ENCODE measurements around the gene AOPEP. TPM values are rescaled to one million over a fixed set of nuclear protein-coding genes. Genes with fewer than 3 reads are reported as not detected.

Gene AOPEP
- total RNA-seq, 1 experiment from 2014 or later: 14.4 TPM

DNA sequence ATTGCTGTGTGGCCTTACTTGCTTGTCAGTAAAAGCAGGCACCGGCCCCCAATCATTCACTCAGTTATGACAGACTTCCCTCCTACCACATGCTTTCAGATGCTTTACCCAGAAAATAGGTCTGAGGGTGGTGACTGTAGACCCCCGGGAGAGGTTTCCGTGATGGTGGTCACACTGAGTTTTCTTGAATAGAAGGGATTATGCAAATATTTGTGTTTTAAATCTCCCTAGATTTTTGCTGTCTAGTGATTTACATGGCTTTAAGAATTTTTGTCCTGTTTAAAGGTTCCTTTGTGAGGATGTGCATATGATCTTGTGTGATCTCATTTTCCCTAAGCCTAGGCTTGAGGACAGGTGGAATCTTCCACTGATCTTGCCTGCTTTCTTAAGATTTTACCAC lies 309.3 kb downstream of the AOPEP start:
- CTCF ChIA-PET: no interaction called here
- no peak overlapping the region for H3K27ac Mint-ChIP-seq
- ATAC-seq (no peak), DNase-seq (ENCODE audit: low spot score) (no peak)
- no peaks in the 10 kb centered on the region for H3K4me1 Mint-ChIP-seq
- POLR2A ChIA-PET: no interaction called here
- H3K36me3 Mint-ChIP-seq: no peaks in the 10 kb centered on the region
- H3K4me3 Mint-ChIP-seq: no peak overlapping the region
- no peaks in the 10 kb centered on the region for H3K27me3 Mint-ChIP-seq (ENCODE audit: low read depth)
- H3K9me3 Mint-ChIP-seq: no peaks in the 10 kb centered on the region
- TF ChIP-seq RELA (CRISPR knock-in tag; IDR thresholded peaks at IDR 0.05; ENCODE audit: borderline replicate concordance): no peak
- TF ChIP-seq RORB (CRISPR knock-in tag; IDR thresholded peaks at IDR 0.05): no peak

DNA sequence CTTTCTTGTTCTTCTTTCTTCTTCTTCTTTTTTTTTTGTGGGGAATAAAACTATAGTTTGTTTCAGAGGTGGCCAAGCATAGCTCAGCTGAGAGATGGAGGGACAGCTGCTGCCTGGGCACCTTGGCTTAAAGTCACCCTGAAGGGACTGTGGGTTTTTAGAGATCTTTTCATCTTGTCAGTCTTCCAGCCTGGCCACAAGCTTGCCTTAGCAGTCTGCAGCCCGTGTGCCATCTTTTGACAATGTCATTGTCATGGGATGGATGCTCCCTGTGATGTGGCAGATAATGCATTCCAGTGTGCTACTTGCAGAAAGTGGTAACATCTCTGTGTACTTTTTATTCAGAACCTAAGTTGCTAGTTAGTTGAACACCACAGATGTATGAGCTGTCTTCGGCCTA lies 310.2 kb downstream of the AOPEP start:
- no peaks in the 10 kb centered on the region for H3K4me1 Mint-ChIP-seq
- no peaks in the 10 kb centered on the region for H3K9me3 Mint-ChIP-seq
- no peak for TF ChIP-seq ZNF219 (CRISPR knock-in tag; IDR thresholded peaks at IDR 0.05; ENCODE audit: borderline replicate concordance)
- H3K4me3 Mint-ChIP-seq: no peak overlapping the region
- ATAC-seq (no peak), DNase-seq (ENCODE audit: low spot score) (no peak)
- CTCF ChIA-PET: interaction anchor here (0.6 to 1.1 kb wide), 3 partner anchors 8 to 131 kb away, joined by 4 read pairs; no protein-coding TSS in a partner anchor
- H3K27ac Mint-ChIP-seq: no peak overlapping the region
- no peaks in the 10 kb centered on the region for H3K27me3 Mint-ChIP-seq (ENCODE audit: low read depth)
- POLR2A ChIA-PET: no interaction called here
- no peaks in the 10 kb centered on the region for H3K36me3 Mint-ChIP-seq

DNA sequence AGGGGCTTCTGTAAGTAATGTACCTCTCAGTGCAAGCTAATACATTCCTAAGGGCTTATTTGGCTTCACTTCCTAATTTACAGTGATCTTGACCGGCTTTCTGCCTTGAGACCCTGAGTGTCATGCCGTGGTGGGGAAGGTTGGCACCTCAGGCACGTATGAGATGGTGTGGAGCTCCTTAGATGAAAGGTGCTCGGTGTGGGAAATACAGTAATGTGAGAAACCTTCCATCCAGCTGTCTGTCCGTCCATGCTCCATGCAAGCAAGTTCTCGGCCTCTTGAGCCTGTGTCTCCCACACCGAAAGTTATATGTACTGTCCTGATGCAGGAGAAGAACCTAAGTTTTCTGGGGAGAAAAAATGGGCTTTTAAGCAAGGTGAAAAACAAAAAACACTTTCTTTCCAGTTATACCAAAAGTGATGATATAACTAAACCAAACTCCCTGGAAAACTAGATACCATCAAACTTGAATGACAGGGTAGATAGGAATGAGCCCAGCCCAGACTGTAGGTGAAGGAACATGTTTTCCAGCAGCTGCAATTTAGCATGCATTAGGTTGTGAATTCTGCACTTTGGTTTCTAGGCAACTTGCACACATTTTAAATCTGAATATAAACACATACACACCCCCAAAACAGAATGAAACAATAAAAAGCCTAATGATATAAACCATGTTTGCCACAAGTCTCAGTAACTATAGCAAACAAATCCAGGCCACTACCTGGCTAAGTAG lies 311.5 kb downstream of the AOPEP start:
- Mint-ChIP-seq H3K9me3 (no peaks in the 10 kb centered on the region), H3K4me3 (no peak overlapping the region), H3K4me1 (no peaks in the 10 kb centered on the region), H3K27ac (0 out of 2 replicates have a peak overlapping the region, but pooled peaks have one; percentile 9), H3K27me3 (ENCODE audit: low read depth) (no peaks in the 10 kb centered on the region), H3K36me3 (no peaks in the 10 kb centered on the region)
- TF ChIP-seq TEAD4 (CRISPR knock-in tag; IDR thresholded peaks at IDR 0.05): no peak
- no peak for TF ChIP-seq TP53 (CRISPR knock-in tag; IDR thresholded peaks at IDR 0.05)
- TF ChIP-seq SP1 (CRISPR knock-in tag; conservative IDR thresholded peaks at IDR 0.05): no peak
- TF ChIP-seq PRRX2 (CRISPR knock-in tag; IDR thresholded peaks at IDR 0.05): no peak
- no peak for TF ChIP-seq GRHL2 (CRISPR knock-in tag; IDR thresholded peaks at IDR 0.05; ENCODE audit: insufficient replicate concordance, severe bottlenecking)
- TF ChIP-seq RORB (CRISPR knock-in tag; IDR thresholded peaks at IDR 0.05): no peak
- TF ChIP-seq EMX1 (CRISPR knock-in tag; IDR thresholded peaks at IDR 0.05): no peak
- no peak for TF ChIP-seq NFATC4 (CRISPR knock-in tag; IDR thresholded peaks at IDR 0.05)
- DNase-seq (ENCODE audit: low spot score) (no peak), ATAC-seq (no peak)
- ChIA-PET CTCF (interaction anchor here (1.1 to 1.9 kb wide), 2 partner anchors 90 to 130 kb away, joined by 4 read pairs; no protein-coding TSS in a partner anchor), POLR2A (no interaction called here)

DNA sequence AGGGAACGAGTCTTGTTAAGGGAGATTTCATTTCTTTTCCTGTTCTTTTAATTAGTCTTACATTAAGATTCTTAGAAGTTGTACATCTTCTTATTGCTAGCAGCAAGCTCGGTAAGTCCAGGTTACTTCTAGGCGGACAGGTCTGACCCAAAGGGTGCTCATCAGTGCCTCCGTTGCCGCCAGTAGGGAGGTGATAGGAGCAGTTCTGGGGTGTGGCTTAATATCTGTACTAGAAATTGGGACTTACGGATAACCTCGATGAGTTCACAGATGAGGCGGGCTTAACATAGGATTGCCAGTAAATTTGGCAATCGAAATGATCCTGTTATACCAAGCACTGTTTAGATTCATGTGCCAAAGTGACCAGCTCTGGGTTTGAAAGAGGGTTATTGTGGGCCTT lies 312.2 kb downstream of the AOPEP start:
- Mint-ChIP-seq H3K27me3 (ENCODE audit: low read depth) (no peaks in the 10 kb centered on the region), H3K4me1 (peaks cover under 1% of the 10 kb centered on the region; the same call in 1 of the 2 replicates), H3K27ac (no peak overlapping the region), H3K4me3 (no peak overlapping the region), H3K9me3 (no peaks in the 10 kb centered on the region), H3K36me3 (no peaks in the 10 kb centered on the region)
- TF ChIP-seq ZBTB21 (CRISPR knock-in tag; IDR thresholded peaks at IDR 0.05; ENCODE audit: borderline replicate concordance) (no peak), PRRX2 (CRISPR knock-in tag; IDR thresholded peaks at IDR 0.05) (no peak), ZNF121 (CRISPR knock-in tag; IDR thresholded peaks at IDR 0.05) (no peak), ZNF416 (CRISPR knock-in tag; IDR thresholded peaks at IDR 0.05) (no peak), KAT7 (CRISPR knock-in tag; IDR thresholded peaks at IDR 0.05; ENCODE audit: borderline replicate concordance) (no peak), ZNF317 (CRISPR knock-in tag; IDR thresholded peaks at IDR 0.05; ENCODE audit: borderline replicate concordance, low read depth) (no peak), ETV6 (CRISPR knock-in tag; IDR thresholded peaks at IDR 0.05) (no peak), SP1 (CRISPR knock-in tag; conservative IDR thresholded peaks at IDR 0.05) (no peak), ZNF396 (CRISPR knock-in tag; IDR thresholded peaks at IDR 0.05; ENCODE audit: borderline replicate concordance) (no peak)
- TF ChIP-seq, protein P1, sequence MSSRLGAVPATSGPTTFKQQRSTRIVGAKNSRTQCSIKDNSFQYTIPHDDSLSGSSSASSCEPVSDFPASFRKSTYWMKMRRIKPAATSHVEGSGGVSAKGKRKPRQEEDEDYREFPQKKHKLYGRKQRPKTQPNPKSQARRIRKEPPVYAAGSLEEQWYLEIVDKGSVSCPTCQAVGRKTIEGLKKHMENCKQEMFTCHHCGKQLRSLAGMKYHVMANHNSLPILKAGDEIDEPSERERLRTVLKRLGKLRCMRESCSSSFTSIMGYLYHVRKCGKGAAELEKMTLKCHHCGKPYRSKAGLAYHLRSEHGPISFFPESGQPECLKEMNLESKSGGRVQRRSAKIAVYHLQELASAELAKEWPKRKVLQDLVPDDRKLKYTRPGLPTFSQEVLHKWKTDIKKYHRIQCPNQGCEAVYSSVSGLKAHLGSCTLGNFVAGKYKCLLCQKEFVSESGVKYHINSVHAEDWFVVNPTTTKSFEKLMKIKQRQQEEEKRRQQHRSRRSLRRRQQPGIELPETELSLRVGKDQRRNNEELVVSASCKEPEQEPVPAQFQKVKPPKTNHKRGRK (CRISPR knock-in tag; IDR thresholded peaks at IDR 0.05; ENCODE audit: borderline replicate concordance): no peak
- TF ChIP-seq, protein P2, sequence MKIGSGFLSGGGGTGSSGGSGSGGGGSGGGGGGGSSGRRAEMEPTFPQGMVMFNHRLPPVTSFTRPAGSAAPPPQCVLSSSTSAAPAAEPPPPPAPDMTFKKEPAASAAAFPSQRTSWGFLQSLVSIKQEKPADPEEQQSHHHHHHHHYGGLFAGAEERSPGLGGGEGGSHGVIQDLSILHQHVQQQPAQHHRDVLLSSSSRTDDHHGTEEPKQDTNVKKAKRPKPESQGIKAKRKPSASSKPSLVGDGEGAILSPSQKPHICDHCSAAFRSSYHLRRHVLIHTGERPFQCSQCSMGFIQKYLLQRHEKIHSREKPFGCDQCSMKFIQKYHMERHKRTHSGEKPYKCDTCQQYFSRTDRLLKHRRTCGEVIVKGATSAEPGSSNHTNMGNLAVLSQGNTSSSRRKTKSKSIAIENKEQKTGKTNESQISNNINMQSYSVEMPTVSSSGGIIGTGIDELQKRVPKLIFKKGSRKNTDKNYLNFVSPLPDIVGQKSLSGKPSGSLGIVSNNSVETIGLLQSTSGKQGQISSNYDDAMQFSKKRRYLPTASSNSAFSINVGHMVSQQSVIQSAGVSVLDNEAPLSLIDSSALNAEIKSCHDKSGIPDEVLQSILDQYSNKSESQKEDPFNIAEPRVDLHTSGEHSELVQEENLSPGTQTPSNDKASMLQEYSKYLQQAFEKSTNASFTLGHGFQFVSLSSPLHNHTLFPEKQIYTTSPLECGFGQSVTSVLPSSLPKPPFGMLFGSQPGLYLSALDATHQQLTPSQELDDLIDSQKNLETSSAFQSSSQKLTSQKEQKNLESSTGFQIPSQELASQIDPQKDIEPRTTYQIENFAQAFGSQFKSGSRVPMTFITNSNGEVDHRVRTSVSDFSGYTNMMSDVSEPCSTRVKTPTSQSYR (CRISPR knock-in tag; IDR thresholded peaks at IDR 0.05): no peak
- TF ChIP-seq, protein P3, sequence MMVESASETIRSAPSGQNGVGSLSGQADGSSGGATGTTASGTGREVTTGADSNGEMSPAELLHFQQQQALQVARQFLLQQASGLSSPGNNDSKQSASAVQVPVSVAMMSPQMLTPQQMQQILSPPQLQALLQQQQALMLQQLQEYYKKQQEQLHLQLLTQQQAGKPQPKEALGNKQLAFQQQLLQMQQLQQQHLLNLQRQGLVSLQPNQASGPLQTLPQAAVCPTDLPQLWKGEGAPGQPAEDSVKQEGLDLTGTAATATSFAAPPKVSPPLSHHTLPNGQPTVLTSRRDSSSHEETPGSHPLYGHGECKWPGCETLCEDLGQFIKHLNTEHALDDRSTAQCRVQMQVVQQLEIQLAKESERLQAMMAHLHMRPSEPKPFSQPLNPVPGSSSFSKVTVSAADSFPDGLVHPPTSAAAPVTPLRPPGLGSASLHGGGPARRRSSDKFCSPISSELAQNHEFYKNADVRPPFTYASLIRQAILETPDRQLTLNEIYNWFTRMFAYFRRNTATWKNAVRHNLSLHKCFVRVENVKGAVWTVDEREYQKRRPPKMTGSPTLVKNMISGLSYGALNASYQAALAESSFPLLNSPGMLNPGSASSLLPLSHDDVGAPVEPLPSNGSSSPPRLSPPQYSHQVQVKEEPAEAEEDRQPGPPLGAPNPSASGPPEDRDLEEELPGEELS (CRISPR knock-in tag; IDR thresholded peaks at IDR 0.05): no peak
- TF ChIP-seq, protein P4, sequence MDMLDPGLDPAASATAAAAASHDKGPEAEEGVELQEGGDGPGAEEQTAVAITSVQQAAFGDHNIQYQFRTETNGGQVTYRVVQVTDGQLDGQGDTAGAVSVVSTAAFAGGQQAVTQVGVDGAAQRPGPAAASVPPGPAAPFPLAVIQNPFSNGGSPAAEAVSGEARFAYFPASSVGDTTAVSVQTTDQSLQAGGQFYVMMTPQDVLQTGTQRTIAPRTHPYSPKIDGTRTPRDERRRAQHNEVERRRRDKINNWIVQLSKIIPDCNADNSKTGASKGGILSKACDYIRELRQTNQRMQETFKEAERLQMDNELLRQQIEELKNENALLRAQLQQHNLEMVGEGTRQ (CRISPR knock-in tag; IDR thresholded peaks at IDR 0.05): no peak
- ATAC-seq (no peak), DNase-seq (ENCODE audit: low spot score) (no peak)
- CTCF ChIA-PET: interaction anchor here (1.9 kb wide), 1 partner anchor 89 kb away, joined by 4 read pairs; no protein-coding TSS in a partner anchor
- POLR2A ChIA-PET: no interaction called here

All from WTC11 (cell line).